Ovary (tissue), 3 donors: ENCODE data around the gene NELFB.
A peak's percentile ranks its signal among the peaks of the same experiment; 100 is the strongest.

Experiments used
- EP300 ChIP-seq: sonication (generic); formaldehyde crosslinking; IDR thresholded peaks from one replicate; pipeline ENCODE4 v1.6.1; 2017; ENCODE audit warnings: antibody characterized with exemption
- POLR2A ChIP-seq: fragments of 450-650 bp; IDR thresholded peaks from one replicate; pipeline ENCODE4 v1.6.1; 2017; ENCODE audit warnings: antibody characterized with exemption, mild to moderate bottlenecking, moderate library complexity
- TF ChIP-seq, protein P1 (sequence below), 3 donors: fragments of 450-650 bp in 2 of 3; fragments of 200-600 bp in 1 of 3; IDR thresholded peaks; one replicate each; pipeline versions ENCODE4 v1.5.1 to v1.8.0; 2016 to 2022; ENCODE audit warnings: antibody characterized with exemption in 3 of 3, mild to moderate bottlenecking in 1 of 3
- donor health status: DM: no; HTN: no; CAD: no.

DNA sequence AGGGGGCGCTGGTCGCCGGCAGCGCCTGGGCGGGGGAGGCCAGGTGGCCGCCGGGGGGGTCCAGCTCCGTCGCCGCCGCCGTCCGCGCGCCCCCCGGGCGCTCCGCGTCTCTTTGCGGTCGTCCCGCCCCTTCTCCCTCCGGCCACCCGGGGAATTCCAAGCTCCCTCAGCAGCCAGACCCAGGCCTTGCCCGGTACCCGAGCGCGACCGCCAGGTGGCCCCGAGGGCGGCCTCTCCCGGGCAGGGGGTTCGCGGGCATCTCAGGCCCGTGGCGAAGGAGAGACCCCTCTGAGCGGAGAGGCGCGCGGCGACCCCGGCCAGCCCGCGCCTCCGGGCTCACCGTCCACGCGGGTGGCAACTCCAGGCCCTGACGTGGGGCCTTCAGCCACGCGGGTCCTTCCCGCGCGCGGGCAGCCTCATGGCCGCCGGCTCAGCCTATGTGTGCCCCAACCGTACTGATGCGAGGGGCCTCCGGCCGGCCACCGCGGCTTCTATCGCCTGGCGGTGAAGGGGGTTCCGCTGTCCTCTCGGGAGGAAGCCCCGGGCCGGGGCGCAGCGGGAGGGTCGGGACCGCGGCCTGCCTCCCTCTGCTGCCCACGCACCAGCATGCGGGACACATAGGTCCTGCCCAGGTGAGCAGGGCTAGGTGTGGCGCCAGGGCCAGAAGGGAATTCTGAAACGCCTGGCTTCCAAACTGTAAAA is 47.5 kb downstream of the NELFB start:
- TF ChIP-seq, protein P1, sequence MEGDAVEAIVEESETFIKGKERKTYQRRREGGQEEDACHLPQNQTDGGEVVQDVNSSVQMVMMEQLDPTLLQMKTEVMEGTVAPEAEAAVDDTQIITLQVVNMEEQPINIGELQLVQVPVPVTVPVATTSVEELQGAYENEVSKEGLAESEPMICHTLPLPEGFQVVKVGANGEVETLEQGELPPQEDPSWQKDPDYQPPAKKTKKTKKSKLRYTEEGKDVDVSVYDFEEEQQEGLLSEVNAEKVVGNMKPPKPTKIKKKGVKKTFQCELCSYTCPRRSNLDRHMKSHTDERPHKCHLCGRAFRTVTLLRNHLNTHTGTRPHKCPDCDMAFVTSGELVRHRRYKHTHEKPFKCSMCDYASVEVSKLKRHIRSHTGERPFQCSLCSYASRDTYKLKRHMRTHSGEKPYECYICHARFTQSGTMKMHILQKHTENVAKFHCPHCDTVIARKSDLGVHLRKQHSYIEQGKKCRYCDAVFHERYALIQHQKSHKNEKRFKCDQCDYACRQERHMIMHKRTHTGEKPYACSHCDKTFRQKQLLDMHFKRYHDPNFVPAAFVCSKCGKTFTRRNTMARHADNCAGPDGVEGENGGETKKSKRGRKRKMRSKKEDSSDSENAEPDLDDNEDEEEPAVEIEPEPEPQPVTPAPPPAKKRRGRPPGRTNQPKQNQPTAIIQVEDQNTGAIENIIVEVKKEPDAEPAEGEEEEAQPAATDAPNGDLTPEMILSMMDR (IDR thresholded peaks at IDR 0.05): peak in 1 of 3 donors; percentile 55
- TF ChIP-seq EP300: no peak
- no peak for TF ChIP-seq POLR2A
